ENCODE measurements around the gene AFG1L.
A peak's percentile ranks its signal among the peaks of the same experiment; 100 is the strongest.
"Not testable (repeated sequence)": the region's sequence is repeated elsewhere in the genome, so short reads cannot be mapped to it uniquely, and the experiment has no call there.

AFG1L gene

GRCh38 chr6:108558372-108559096 lies 263.7 kb downstream of the AFG1L start:
- TF ChIP-seq PKNOX1 (IDR thresholded peaks at IDR 0.05) (peak; percentile 99), SP1 (IDR thresholded peaks at IDR 0.05) (no peak), CTBP1 (IDR thresholded peaks at IDR 0.05; ENCODE audit: borderline replicate concordance) (peak; percentile 50; the same call in 1 of the 2 replicates), L3MBTL2 (conservative IDR thresholded peaks at IDR 0.05) (peak; percentile 8; the same call in 1 of the 2 replicates)
- ChIA-PET CTCF (interaction anchor here (0.7 to 0.8 kb wide), 2 partner anchors 113 to 278 kb away, joined by 3 to 4 read pairs; no protein-coding TSS in a partner anchor), POLR2A (interaction anchor here (0.6 to 2.2 kb wide), 25 partner anchors 8 to 536 kb away, joined by 3 to 11 read pairs (median 3); partner anchors contain the start of genes ARMC2 and SESN1)
- DNase-seq (ENCODE audit: extremely low spot score), result peak; percentile 83

- POLR2A ChIA-PET, result interaction anchor here (0.8 to 3.0 kb wide), 19 partner anchors 8 to 535 kb away, joined by 3 to 11 read pairs (median 4); partner anchors contain the start of gene SESN1
- TF ChIP-seq SP1 (IDR thresholded peaks at IDR 0.05), result no peak
- no peak for TF ChIP-seq LEF1 (IDR thresholded peaks at IDR 0.05; ENCODE audit: borderline replicate concordance)
- TF ChIP-seq CTBP1 (IDR thresholded peaks at IDR 0.05; ENCODE audit: borderline replicate concordance), result no peak; the same call in 1 of the 2 replicates
- TF ChIP-seq ARNT (IDR thresholded peaks at IDR 0.05), result no peak
- TF ChIP-seq BHLHE40 (IDR thresholded peaks at IDR 0.05; ENCODE audit: borderline replicate concordance), result no peak
- TF ChIP-seq TARDBP (IDR thresholded peaks at IDR 0.05), result no peak
- TF ChIP-seq NFRKB (IDR thresholded peaks at IDR 0.05), result no peak
- no peak for TF ChIP-seq PKNOX1 (IDR thresholded peaks at IDR 0.05)
- no peak for TF ChIP-seq FOXA1 (IDR thresholded peaks at IDR 0.05)
- no peak for TF ChIP-seq SUZ12 (IDR thresholded peaks at IDR 0.05)
- no peak for TF ChIP-seq ZNF384 (IDR thresholded peaks at IDR 0.05)
- DNase-seq (ENCODE audit: extremely low spot score), result peak; percentile 47
- CTCF ChIA-PET, result interaction anchor here (0.6 to 1.4 kb wide), 4 partner anchors 113 to 1287 kb away, joined by 3 to 8 read pairs (median 4); partner anchors contain the start of gene ARMC2
Measured at GRCh38 chr6:108559097-108559883, 264.4 kb downstream of the AFG1L start.

GRCh38 chr6:108559884-108560462 lies 265.1 kb downstream of the AFG1L start:
- POLR2A ChIA-PET, result interaction anchor here (0.9 to 3.0 kb wide), 15 partner anchors 10 to 535 kb away, joined by 3 to 11 read pairs (median 4); partner anchors contain the start of genes CEP57L1 and SESN1
- CTCF ChIA-PET, result interaction anchor here (0.6 to 1.4 kb wide), 2 partner anchors 288 to 1288 kb away, joined by 3 to 8 read pairs; partner anchors contain the start of gene ARMC2
- peak; percentile 60 for DNase-seq (ENCODE audit: extremely low spot score)
- TF ChIP-seq NFRKB (IDR thresholded peaks at IDR 0.05) (no peak), ELF4 (IDR thresholded peaks at IDR 0.05) (no peak), HDGF (IDR thresholded peaks at IDR 0.05; ENCODE audit: borderline replicate concordance) (no peak), PKNOX1 (IDR thresholded peaks at IDR 0.05) (peak; percentile 95), SUZ12 (IDR thresholded peaks at IDR 0.05) (no peak), L3MBTL2 (conservative IDR thresholded peaks at IDR 0.05) (peak; percentile 77), FOXM1 (IDR thresholded peaks at IDR 0.05; ENCODE audit: borderline replicate concordance) (peak; percentile 9; the same call in 1 of the 2 replicates), CTBP1 (IDR thresholded peaks at IDR 0.05; ENCODE audit: borderline replicate concordance) (peak; percentile 55; the same call in 1 of the 2 replicates), ZNF384 (IDR thresholded peaks at IDR 0.05) (no peak), TARDBP (IDR thresholded peaks at IDR 0.05) (peak; percentile 64; the same call in 1 of the 2 replicates)

GRCh38 chr6:108560463-108561308 lies 265.8 kb downstream of the AFG1L start, which contains the start of gene FOXO3:
Gene FOXO3 (plus strand): TSS chr6:108560917. CDS start chr6:108561209, 292 bp downstream.
- POLR2A ChIA-PET, result interaction anchor here (0.6 to 3.0 kb wide), 16 partner anchors 16 to 534 kb away, joined by 3 to 11 read pairs (median 3); partner anchors contain the start of genes CEP57L1 and SESN1
- DNase-seq (ENCODE audit: extremely low spot score), result peak; percentile 76
- CTCF ChIA-PET, result interaction anchor here (1.4 kb wide), 1 partner anchor 287 kb away, joined by 3 read pairs; the partner anchor contains the start of gene ARMC2
- peak; percentile 2; the same call in 1 of the 2 replicates for TF ChIP-seq CTBP1 (IDR thresholded peaks at IDR 0.05; ENCODE audit: borderline replicate concordance)
- no peak for TF ChIP-seq LEF1 (IDR thresholded peaks at IDR 0.05; ENCODE audit: borderline replicate concordance)

GRCh38 chr6:108561309-108561647 lies 266.4 kb downstream of the AFG1L start:
- POLR2A ChIA-PET, result interaction anchor here (1.3 to 3.0 kb wide), 2 partner anchors 107 to 186 kb away, joined by 3 to 11 read pairs; no protein-coding TSS in a partner anchor
- CTCF ChIA-PET; DNase-seq (ENCODE audit: extremely low spot score): not testable (repeated sequence)

Measured in HEK293T (cell line).